Cerebellar cortex (tissue), 1 donor: ENCODE results near the gene ITM2B.

ENCODE experiments used
- DNase-seq: peaks from one replicate; pipeline ENCODE4 v3.0.0-alpha.2; 2015; ENCODE audit warnings: low spot score

Gene ITM2B

GRCh38 chr13:48260970-48261369 is 28.0 kb downstream of the ITM2B start:
- DNase-seq, result no peak

- no peak for DNase-seq
These were observed 30.2 kb downstream of the ITM2B start for GRCh38 chr13:48263196-48263595.

- DNase-seq, result no peak
These were observed 31.1 kb downstream of the ITM2B start for GRCh38 chr13:48264058-48264457.

- no peak for DNase-seq
These were observed 32.3 kb downstream of the ITM2B start for GRCh38 chr13:48265217-48265815.

- no peak for DNase-seq
These were observed 33.1 kb downstream of the ITM2B start for GRCh38 chr13:48266150-48266549.

- peak; percentile 18 for DNase-seq
These were observed 34.0 kb downstream of the ITM2B start for GRCh38 chr13:48266701-48267639.

GRCh38 chr13:48268019-48268418 is 35.0 kb downstream of the ITM2B start:
- DNase-seq, result no peak

- no peak for DNase-seq
These were observed 40.3 kb downstream of the ITM2B start for GRCh38 chr13:48273346-48273745.

GRCh38 chr13:48275507-48275906 is 42.5 kb downstream of the ITM2B start:
- DNase-seq, result no peak

- peak; percentile 7 for DNase-seq
These were observed 45.8 kb downstream of the ITM2B start for GRCh38 chr13:48278806-48279205.

- DNase-seq, result no peak
These were observed 48.5 kb downstream of the ITM2B start for GRCh38 chr13:48281556-48281955.

GRCh38 chr13:48291730-48292129 is 58.7 kb downstream of the ITM2B start:
- DNase-seq, result no peak

- no peak for DNase-seq
These were observed 59.6 kb downstream of the ITM2B start for GRCh38 chr13:48292650-48293049.

GRCh38 chr13:48294653-48295052 is 61.6 kb downstream of the ITM2B start:
- no peak for DNase-seq

- DNase-seq, result no peak
These were observed 62.3 kb downstream of the ITM2B start for GRCh38 chr13:48295271-48295670.

- DNase-seq, result no peak
These were observed 63.5 kb downstream of the ITM2B start for GRCh38 chr13:48296528-48296927.

GRCh38 chr13:48297131-48297786 is 64.3 kb downstream of the ITM2B start:
- DNase-seq, result no peak

- DNase-seq, result no peak
These were observed 66.6 kb downstream of the ITM2B start for GRCh38 chr13:48299591-48299990.

- DNase-seq, result no peak
These were observed 69.9 kb downstream of the ITM2B start for GRCh38 chr13:48302871-48303358.

GRCh38 chr13:48303359-48304142 is 70.5 kb downstream of the ITM2B start, which contains the start of gene RB1:
RB1 (plus strand) TSS chr13:48303751; CDS start chr13:48303913, 162 bp downstream.
- DNase-seq, result peak; percentile 80

- DNase-seq, result peak; percentile 59
These were observed 71.3 kb downstream of the ITM2B start for GRCh38 chr13:48304143-48304876.
